Mesothelial cell of epicardium (in vitro differentiated cells): Measurements from ENCODE around the gene SMIM20. TPM values are rescaled to one million over a fixed set of nuclear protein-coding genes. Genes with fewer than 3 reads are reported as not detected.

Source experiments
- DNase-seq, 2 experiments: peaks; one replicate each; pipeline ENCODE4 v3.0.0; 2021; ENCODE audit warnings: low spot score in 2 of 2; ENCODE audit not compliant: unreplicated experiment in 2 of 2
- H3K27ac Mint-ChIP-seq: 2 replicates; pipeline ENCODE4 v1.8.0; 2021; ENCODE audit warnings: mixed read lengths
- H3K27me3 Mint-ChIP-seq: 2 replicates; pipeline ENCODE4 v1.8.0; 2021; ENCODE audit warnings: low read depth, mixed read lengths
- H3K36me3 Mint-ChIP-seq: 2 replicates; pipeline ENCODE4 v1.8.0; 2021; ENCODE audit warnings: mixed read lengths
- H3K4me1 Mint-ChIP-seq: 2 replicates; pipeline ENCODE4 v1.8.0; 2021; ENCODE audit warnings: mixed read lengths
- H3K4me3 Mint-ChIP-seq: 2 replicates; pipeline ENCODE4 v1.8.0; 2021; ENCODE audit warnings: mild to moderate bottlenecking, moderate library complexity, mixed read lengths
- H3K9me3 Mint-ChIP-seq: 2 replicates; pipeline ENCODE4 v1.8.0; 2021; ENCODE audit warnings: mixed read lengths
- CTCF ChIP-seq: fragments of 200-600 bp; sonication (generic); IDR thresholded peaks from one replicate; pipeline ENCODE4 v1.5.0; 2021; ENCODE audit warnings: antibody characterized with exemption; ENCODE audit not compliant: unreplicated experiment
- total RNA-seq: library from RNA; stranded (reverse); gene quantifications from 3 replicates; pipeline ENCODE4 v1.2.1, GENCODE V29; 2021

The SMIM20 gene
- total RNA-seq, 1 donor from 2014 or later, result 30.0 TPM

DNA sequence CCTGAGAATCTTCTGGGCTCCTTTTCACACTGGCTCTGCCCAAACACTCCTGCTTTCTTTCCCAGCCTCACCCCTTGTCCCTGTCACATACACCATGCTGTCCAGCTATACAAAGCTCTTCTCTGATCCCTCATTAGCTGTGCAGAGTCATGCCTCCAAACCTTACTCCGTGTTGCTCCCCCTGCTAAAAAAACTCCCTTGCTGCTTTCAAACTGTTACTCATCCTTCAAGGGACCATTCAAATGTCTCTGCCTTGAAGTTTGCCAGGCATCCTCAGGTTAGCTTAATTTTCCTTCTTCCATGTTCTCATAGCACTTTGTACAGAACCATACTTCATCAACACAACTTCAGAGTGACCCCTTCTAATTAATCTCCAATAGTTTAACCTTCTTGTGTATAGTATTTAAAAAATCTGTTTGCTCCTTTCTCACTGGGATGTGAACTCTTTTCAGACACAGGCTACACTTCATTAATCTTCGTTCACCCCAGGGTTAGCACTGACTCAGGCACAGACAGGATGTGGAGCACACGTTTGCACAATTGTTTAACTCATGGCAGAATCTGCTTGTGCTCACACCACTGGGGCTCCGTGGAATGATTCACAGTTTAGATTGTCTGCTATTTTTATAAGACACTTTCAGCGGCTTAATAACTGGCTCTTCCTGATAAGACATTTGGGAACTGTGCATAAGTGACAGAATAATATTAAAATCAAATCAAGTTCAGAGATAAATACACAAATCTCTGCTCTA lies 29.8 kb upstream of the SMIM20 start:
- TF ChIP-seq CTCF, result no peak
- Mint-ChIP-seq H3K4me3 (no peak overlapping the region), H3K36me3 (no peaks in the 10 kb centered on the region), H3K27ac (no peak overlapping the region), H3K27me3 (no peaks in the 10 kb centered on the region), H3K9me3 (peaks cover 3% of the 10 kb centered on the region), H3K4me1 (peaks cover 13% of the 10 kb centered on the region)
- DNase-seq, result no peak

- Mint-ChIP-seq H3K27me3 (peaks cover 2% of the 10 kb centered on the region), H3K4me3 (no peak overlapping the region), H3K4me1 (peaks cover 6% of the 10 kb centered on the region), H3K36me3 (no peaks in the 10 kb centered on the region), H3K9me3 (no peaks in the 10 kb centered on the region), H3K27ac (no peak overlapping the region)
- TF ChIP-seq CTCF, result no peak
- DNase-seq, result no peak
Measured at GRCh38 chr4:25888781-25889180, 25.2 kb upstream of the SMIM20 start.

DNA sequence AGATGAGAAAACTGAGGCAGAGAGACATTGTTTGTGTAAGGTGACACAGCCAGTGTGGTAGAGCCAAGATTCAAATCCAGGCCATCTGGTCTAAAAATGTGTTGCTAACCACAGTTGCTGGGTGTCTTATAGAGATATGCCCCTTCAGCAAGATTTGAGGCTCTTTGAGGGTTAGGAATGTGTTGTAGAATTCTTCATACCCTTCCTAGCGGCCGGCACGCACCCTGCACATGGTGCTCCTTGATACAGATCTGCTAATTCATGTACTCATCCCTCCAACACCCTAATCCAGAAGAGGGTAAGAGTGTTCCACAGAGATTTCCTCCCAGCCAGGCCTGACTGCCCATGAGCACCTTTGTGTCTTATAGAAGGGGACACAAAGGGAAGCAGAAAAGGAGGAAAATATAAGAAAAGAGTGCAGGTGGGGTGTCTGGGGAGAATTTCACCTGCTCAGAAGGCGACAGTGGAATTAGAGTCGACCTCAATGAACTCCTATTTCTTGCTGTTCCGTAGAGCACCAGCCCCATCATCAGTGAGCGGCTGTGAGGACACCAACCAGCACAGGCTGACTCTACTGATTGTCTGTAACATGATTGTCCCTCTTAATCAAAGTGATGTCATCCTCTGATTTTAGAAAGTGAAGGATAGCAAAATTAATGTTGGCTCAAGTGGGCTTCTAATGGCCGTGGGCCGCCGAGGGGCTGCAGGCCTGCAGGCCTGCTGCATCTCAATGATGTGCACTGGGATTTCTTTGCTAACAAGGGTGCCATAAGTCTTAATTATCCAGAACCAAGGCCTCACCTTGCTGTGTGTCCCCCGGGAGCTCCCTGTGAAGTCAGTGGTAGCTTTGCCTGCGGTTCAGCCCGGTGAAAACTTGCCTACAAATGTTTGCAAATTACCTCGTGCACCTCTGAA lies 24.2 kb upstream of the SMIM20 start:
- H3K9me3 Mint-ChIP-seq, result no peaks in the 10 kb centered on the region
- H3K4me1 Mint-ChIP-seq, result no peaks in the 10 kb centered on the region
- no peak for DNase-seq
- H3K4me3 Mint-ChIP-seq, result no peak overlapping the region
- H3K27ac Mint-ChIP-seq, result no peak overlapping the region
- peaks cover 2% of the 10 kb centered on the region for H3K27me3 Mint-ChIP-seq
- H3K36me3 Mint-ChIP-seq, result no peaks in the 10 kb centered on the region
- no peak for TF ChIP-seq CTCF

- H3K36me3 Mint-ChIP-seq, result no peaks in the 10 kb centered on the region
- H3K4me3 Mint-ChIP-seq, result no peak overlapping the region
- no peak for TF ChIP-seq CTCF
- peaks cover 2% of the 10 kb centered on the region for H3K27me3 Mint-ChIP-seq
- no peak for DNase-seq
- H3K4me1 Mint-ChIP-seq, result no peaks in the 10 kb centered on the region
- no peaks in the 10 kb centered on the region for H3K9me3 Mint-ChIP-seq
- H3K27ac Mint-ChIP-seq, result no peak overlapping the region
Measured at GRCh38 chr4:25890571-25891485, 23.2 kb upstream of the SMIM20 start.

DNA sequence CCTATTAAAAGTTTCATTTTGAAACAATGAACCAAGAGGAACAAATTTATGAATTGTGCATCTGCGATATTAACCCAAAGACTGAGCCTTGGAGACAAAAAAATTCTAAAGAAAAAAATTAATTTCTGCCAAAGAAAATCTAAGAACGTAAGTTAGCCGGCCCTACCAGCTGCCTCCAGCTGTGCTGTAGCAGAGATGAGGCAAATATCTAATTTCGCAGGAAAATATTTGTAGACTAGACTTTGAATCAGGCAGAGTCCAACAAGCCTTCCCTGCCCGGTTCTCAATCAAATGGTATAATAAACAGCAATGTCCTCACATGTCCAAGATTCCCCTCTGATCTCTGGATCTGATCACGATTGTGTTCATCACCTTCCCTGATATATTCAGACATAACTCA lies 21.2 kb upstream of the SMIM20 start:
- Mint-ChIP-seq H3K36me3 (no peaks in the 10 kb centered on the region), H3K9me3 (no peaks in the 10 kb centered on the region), H3K4me1 (no peaks in the 10 kb centered on the region), H3K27me3 (peaks cover 2% of the 10 kb centered on the region), H3K4me3 (no peak overlapping the region), H3K27ac (no peak overlapping the region)
- DNase-seq, result no peak
- TF ChIP-seq CTCF, result no peak
